Measurements from ENCODE around the gene ZNF235. TPM values are rescaled to one million over a fixed set of nuclear protein-coding genes. Genes with fewer than 3 reads are reported as not detected.

The ZNF235 gene
- total RNA-seq, 1 experiment from 2014 or later: 1.0 TPM

GRCh38 chr19:44282846-44283245 is 22.0 kb downstream of the ZNF235 start:
- Histone ChIP-seq H4K20me1 (ENCODE audit: low read length) (no peaks in the 10 kb centered on the region), H3K4me1 (ENCODE audit: insufficient read depth, low read length) (peaks cover 18% of the 10 kb centered on the region), H3K4me2 (ENCODE audit: low read length) (0 out of 2 replicates have a peak overlapping the region, but pooled peaks have one; percentile 0), H3K27me3 (ENCODE audit: low read length) (no peaks in the 10 kb centered on the region), H2AFZ (ENCODE audit: low read length) (no peak overlapping the region), H3K9me2 (replicated peaks; ENCODE audit: low read length) (no peaks in the 10 kb centered on the region), H3K9ac (ENCODE audit: low read length) (no peak overlapping the region), H3F3A (ENCODE audit: low read length, unreplicated experiment) (no peaks in the 10 kb centered on the region), H3K4me3 (ENCODE audit: low read length) (no peak overlapping the region), H3K9me3 (ENCODE audit: low read length) (no peaks in the 10 kb centered on the region), H3K36me3 (ENCODE audit: low read depth, low read length) (no peaks in the 10 kb centered on the region), H3K79me2 (ENCODE audit: low read length) (no peaks in the 10 kb centered on the region), H3K27ac (ENCODE audit: low read length) (no peak overlapping the region)
- no TSS peak for BruUV-seq (replicated peaks)
- DNase-seq: peak; percentile 59
- intact Hi-C loops (cut with micrococcal nuclease): no loop called here
- TF ChIP-seq CTCF (conservative IDR thresholded peaks at IDR 0.05; ENCODE audit: low read depth, low read length): no peak
- peak; percentile 50 for ATAC-seq
- POLR2A ChIA-PET (ENCODE audit: unreplicated experiment): no interaction called here
- CTCF ChIA-PET: no interaction called here

- no peaks in the 10 kb centered on the region for H3K9me2 ChIP-seq (replicated peaks; ENCODE audit: low read length)
- H4K20me1 ChIP-seq (ENCODE audit: low read length): no peaks in the 10 kb centered on the region
- H3K9ac ChIP-seq (ENCODE audit: low read length): no peak overlapping the region
- TF ChIP-seq CTCF (conservative IDR thresholded peaks at IDR 0.05; ENCODE audit: low read depth, low read length) (no peak), EZH2phosphoT487 (IDR thresholded peaks at IDR 0.05; ENCODE audit: borderline replicate concordance, low read length) (no peak), EZH2 (IDR thresholded peaks at IDR 0.05; ENCODE audit: low read length, unreplicated experiment) (no peak)
- ChIA-PET POLR2A (ENCODE audit: unreplicated experiment) (no interaction called here), CTCF (no interaction called here)
- no peaks in the 10 kb centered on the region for H3K9me3 ChIP-seq (ENCODE audit: low read length)
- intact Hi-C loops (cut with micrococcal nuclease): no loop called here
- peaks cover 20% of the 10 kb centered on the region for H3K4me1 ChIP-seq (ENCODE audit: insufficient read depth, low read length)
- H3K27ac ChIP-seq (ENCODE audit: low read length): no peak overlapping the region
- H3K79me2 ChIP-seq (ENCODE audit: low read length): no peaks in the 10 kb centered on the region
- no peak overlapping the region for H3K4me2 ChIP-seq (ENCODE audit: low read length)
- no peak overlapping the region for H2AFZ ChIP-seq (ENCODE audit: low read length)
- no TSS peak for BruUV-seq (replicated peaks)
- H3K36me3 ChIP-seq (ENCODE audit: low read depth, low read length): no peaks in the 10 kb centered on the region
- H3F3A ChIP-seq (ENCODE audit: low read length, unreplicated experiment): no peaks in the 10 kb centered on the region
- DNase-seq: no peak
- ATAC-seq: no peak
- no peak overlapping the region for H3K4me3 ChIP-seq (ENCODE audit: low read length)
- H3K27me3 ChIP-seq (ENCODE audit: low read length): no peaks in the 10 kb centered on the region
Observed at GRCh38 chr19:44280916-44281315, 23.9 kb downstream of the ZNF235 start.

GRCh38 chr19:44278181-44278690 is 26.6 kb downstream of the ZNF235 start:
- no peaks in the 10 kb centered on the region for H3K9me2 ChIP-seq (replicated peaks; ENCODE audit: low read length)
- DNase-seq: peak; percentile 50
- H3K27me3 ChIP-seq (ENCODE audit: low read length): no peaks in the 10 kb centered on the region
- no peak for TF ChIP-seq CTCF (conservative IDR thresholded peaks at IDR 0.05; ENCODE audit: low read depth, low read length)
- TF ChIP-seq EZH2 (IDR thresholded peaks at IDR 0.05; ENCODE audit: low read length, unreplicated experiment): no peak
- CTCF ChIA-PET: no interaction called here
- intact Hi-C loops (cut with micrococcal nuclease): no loop called here
- ATAC-seq: peak; percentile 33
- H3K36me3 ChIP-seq (ENCODE audit: low read depth, low read length): no peaks in the 10 kb centered on the region
- H3K4me3 ChIP-seq (ENCODE audit: low read length): no peak overlapping the region
- no peaks in the 10 kb centered on the region for H4K20me1 ChIP-seq (ENCODE audit: low read length)
- H2AFZ ChIP-seq (ENCODE audit: low read length): no peak overlapping the region
- H3K9me3 ChIP-seq (ENCODE audit: low read length): no peaks in the 10 kb centered on the region
- BruUV-seq (replicated peaks): no TSS peak
- H3K4me1 ChIP-seq (ENCODE audit: insufficient read depth, low read length): peaks cover 20% of the 10 kb centered on the region
- no peaks in the 10 kb centered on the region for H3F3A ChIP-seq (ENCODE audit: low read length, unreplicated experiment)
- H3K27ac ChIP-seq (ENCODE audit: low read length): peak overlapping the region; percentile 47
- peak overlapping the region; percentile 41; the same call in 1 of the 2 replicates for H3K4me2 ChIP-seq (ENCODE audit: low read length)
- H3K9ac ChIP-seq (ENCODE audit: low read length): no peak overlapping the region
- POLR2A ChIA-PET (ENCODE audit: unreplicated experiment): no interaction called here
- no peaks in the 10 kb centered on the region for H3K79me2 ChIP-seq (ENCODE audit: low read length)
